ENCODE results near the gene ACTN4.

Gene ACTN4

GRCh38 chr19:38662537-38663155 is 15.2 kb downstream of the ACTN4 start:
- no peak for DNase-seq

GRCh38 chr19:38663156-38663651 is 15.8 kb downstream of the ACTN4 start:
- no peak for DNase-seq

GRCh38 chr19:38663957-38664502 is 16.6 kb downstream of the ACTN4 start:
- no peak for DNase-seq

GRCh38 chr19:38664503-38665211 is 17.2 kb downstream of the ACTN4 start:
- DNase-seq, result no peak

GRCh38 chr19:38665219-38665931 is 17.9 kb downstream of the ACTN4 start:
- no peak for DNase-seq

GRCh38 chr19:38665950-38666662 is 18.7 kb downstream of the ACTN4 start:
- no peak for DNase-seq

GRCh38 chr19:38666663-38667511 is 19.4 kb downstream of the ACTN4 start:
- DNase-seq, result peak in 1 of 2 experiments; percentile 39

- DNase-seq, result no peak
Measured at GRCh38 chr19:38667661-38668171, 20.3 kb downstream of the ACTN4 start.

- no peak for DNase-seq
Measured at GRCh38 chr19:38669552-38669951, 22.1 kb downstream of the ACTN4 start.

GRCh38 chr19:38670921-38671398 is 23.5 kb downstream of the ACTN4 start:
- DNase-seq, result no peak

GRCh38 chr19:38671654-38672053 is 24.2 kb downstream of the ACTN4 start:
- DNase-seq, result no peak

- no peak for DNase-seq
Measured at GRCh38 chr19:38673030-38673429, 25.6 kb downstream of the ACTN4 start.

GRCh38 chr19:38674388-38675171 is 27.1 kb downstream of the ACTN4 start:
- DNase-seq, result no peak

- DNase-seq, result no peak
Measured at GRCh38 chr19:38675611-38676010, 28.2 kb downstream of the ACTN4 start.

GRCh38 chr19:38676023-38676877 is 28.8 kb downstream of the ACTN4 start:
- DNase-seq, result no peak

GRCh38 chr19:38676878-38677646 is 29.6 kb downstream of the ACTN4 start:
- no peak for DNase-seq

GRCh38 chr19:38678217-38678890 is 30.9 kb downstream of the ACTN4 start:
- no peak for DNase-seq

- no peak for DNase-seq
Measured at GRCh38 chr19:38678891-38679494, 31.5 kb downstream of the ACTN4 start.
